GM19023 (cell line): ENCODE results near the gene TESK2.
A peak's percentile ranks its signal among the peaks of the same experiment; 100 is the strongest.
"Not testable (repeated sequence)": the region's sequence is repeated elsewhere in the genome, so short reads cannot be mapped to it uniquely, and the experiment has no call there.

Experiments
- ATAC-seq: cut with Tn5 transposase; IDR thresholded peaks from one replicate; pipeline ENCODE4 v1.9.1; 2021; ENCODE audit warnings: mild to moderate bottlenecking, moderate library complexity; ENCODE audit not compliant: unreplicated experiment

Gene TESK2, protein sequence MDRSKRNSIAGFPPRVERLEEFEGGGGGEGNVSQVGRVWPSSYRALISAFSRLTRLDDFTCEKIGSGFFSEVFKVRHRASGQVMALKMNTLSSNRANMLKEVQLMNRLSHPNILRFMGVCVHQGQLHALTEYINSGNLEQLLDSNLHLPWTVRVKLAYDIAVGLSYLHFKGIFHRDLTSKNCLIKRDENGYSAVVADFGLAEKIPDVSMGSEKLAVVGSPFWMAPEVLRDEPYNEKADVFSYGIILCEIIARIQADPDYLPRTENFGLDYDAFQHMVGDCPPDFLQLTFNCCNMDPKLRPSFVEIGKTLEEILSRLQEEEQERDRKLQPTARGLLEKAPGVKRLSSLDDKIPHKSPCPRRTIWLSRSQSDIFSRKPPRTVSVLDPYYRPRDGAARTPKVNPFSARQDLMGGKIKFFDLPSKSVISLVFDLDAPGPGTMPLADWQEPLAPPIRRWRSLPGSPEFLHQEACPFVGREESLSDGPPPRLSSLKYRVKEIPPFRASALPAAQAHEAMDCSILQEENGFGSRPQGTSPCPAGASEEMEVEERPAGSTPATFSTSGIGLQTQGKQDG

DNA sequence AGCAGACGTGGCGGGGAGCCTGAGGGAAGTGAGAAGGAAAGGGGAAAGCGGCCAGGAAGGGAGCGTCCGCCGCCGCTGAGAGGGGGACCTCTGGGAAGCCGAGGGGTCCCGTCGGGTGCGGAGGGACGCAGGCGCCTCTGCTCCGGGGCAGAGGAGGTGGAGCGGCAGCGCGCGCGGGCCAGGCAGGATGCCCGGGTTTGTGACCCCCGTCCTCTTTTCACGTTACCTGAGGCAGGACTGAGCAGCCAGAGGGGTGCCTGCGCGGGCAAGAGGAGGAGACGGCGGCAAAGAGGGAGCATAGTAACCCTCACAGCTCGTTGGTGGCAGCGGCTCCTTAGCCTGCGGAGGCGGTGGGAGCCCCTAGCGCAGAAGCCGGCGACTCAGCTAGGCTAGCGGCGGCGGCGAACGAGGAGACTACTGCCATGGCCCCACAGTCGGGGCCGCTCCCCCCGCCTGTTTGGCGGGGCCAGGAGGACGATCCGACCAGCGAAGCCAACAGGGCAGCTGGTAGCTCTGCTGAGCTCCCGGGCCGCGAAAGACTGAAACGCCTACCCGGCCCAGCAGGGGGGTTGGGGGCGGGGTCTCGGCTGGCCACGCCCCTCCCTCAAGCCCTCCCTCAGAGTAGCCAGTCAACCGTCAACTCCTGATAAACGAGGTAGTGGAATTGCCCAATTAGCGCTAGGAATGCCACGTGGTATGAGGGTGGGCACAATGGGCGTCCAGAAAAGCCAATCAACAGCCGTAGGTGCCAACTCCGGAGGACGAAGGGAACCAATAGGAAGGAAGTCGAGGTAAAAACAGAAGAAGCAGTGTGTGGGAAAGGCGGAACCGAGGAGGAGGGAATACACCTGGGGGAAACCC, at the start of gene TESK2:
Gene TESK2, minus strand, starts transcription at position 538 of the 861 bp plus-strand sequence. CDS start 33,378 bp downstream, outside the sequence.
- peak; percentile 90 for ATAC-seq

GRCh38 chr1:45536886-45537285, 45.9 kb upstream of the TESK2 start:
- ATAC-seq: no peak

DNA sequence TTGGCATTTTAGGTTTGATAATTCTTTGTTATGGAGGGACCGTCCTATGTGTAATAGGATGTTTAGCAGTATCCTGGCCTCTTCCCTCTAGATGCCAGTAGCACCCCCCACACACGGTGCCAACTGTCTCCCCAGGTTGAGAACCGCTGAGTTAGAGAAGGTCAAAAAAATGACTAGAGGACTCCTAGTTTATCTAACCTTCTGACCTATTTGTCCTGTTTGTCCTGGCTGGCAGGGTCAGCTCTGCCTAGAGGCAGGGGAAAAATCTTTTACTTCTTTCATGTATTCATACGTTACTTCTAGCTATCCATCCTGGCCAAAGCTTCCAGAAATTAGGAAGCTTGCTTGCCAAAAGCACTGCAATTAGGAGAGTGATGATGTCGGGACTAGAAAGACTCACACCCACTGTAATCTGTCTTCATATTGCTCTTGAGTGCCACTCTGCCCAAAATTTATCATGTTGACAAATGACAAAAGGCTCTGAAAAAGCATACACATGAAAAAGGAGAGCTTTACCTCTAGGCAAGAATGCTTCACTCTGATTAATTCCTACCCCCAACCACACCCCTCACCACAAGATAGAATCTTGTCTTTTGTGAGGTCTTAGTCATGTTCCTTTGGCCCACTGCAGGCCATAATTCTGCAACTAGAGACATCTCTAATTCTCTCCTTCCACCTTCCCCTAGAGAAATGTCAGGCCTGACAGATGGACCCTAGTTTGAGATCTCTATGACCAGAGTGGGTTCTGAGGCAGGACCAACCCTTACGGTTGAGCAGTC, 45.2 kb upstream of the TESK2 start:
- ATAC-seq: no peak

DNA sequence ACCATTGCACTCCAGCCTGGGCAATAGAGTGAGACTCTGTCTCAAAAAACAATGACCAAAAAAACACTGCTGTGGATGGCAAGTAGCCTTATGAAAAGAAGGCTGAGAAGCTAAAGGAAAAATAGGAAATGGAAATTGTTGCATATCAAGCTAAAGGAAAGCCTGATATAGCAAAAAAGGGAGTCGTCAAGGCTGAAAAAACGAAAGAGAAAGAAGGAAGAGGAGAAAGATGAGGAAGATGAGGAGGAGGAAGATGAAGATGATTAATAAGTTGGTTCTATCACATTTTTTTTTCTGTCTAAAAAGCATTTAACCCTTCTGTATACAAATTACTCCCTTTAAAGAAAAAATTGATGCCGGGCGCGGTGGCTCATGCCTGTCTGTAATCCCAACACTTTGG, 40.9 kb upstream of the TESK2 start:
- no peak for ATAC-seq

DNA sequence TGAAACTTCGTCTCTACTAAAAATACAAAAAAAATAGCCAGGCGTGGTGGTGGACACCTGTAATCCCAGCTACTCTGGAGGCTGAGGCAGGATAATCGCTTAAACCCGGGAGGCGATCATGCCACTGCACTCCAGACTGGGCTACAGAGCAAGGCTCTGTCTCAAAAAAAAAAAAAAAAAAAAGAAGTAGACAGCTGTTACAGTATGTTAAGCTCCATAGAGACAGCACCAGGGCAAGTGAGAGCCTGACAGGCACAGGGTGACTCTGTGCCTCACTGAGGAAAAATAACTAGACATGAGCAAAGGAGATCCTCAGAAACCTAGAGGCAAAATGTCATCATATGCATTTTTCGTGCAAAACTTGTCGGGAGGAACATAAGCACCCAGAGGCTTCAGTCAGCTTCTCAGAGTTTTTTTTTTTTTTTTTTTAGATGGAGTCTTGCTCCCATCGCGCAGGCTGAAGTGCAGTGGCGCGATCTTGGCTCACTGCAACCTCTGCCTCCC, 39.7 kb upstream of the TESK2 start:
- ATAC-seq: no peak

GRCh38 chr1:45526135-45526644, 35.2 kb upstream of the TESK2 start:
- ATAC-seq: no peak

- ATAC-seq: not testable (repeated sequence)
Observed at GRCh38 chr1:45523975-45524374, 33.0 kb upstream of the TESK2 start.

DNA sequence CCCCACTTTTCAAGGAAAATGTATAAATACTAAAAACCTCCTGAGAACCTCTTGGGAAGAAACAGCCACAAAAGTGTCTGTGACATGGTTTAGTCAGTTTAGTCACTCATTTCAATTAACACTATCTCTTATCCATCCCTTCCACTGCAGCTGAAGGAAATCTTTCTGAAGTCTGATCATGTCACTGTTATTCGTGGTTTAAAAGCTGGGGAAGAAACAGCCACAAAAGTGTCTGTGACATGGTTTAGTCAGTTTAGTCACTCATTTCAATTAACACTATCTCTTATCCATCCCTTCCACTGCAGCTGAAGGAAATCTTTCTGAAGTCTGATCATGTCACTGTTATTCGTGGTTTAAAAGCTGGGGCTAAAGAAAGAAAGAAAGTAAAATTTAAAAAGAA, 32.6 kb upstream of the TESK2 start:
- not testable (repeated sequence) for ATAC-seq

GRCh38 chr1:45522324-45523104, 31.6 kb upstream of the TESK2 start:
- ATAC-seq: peak; percentile 13

DNA sequence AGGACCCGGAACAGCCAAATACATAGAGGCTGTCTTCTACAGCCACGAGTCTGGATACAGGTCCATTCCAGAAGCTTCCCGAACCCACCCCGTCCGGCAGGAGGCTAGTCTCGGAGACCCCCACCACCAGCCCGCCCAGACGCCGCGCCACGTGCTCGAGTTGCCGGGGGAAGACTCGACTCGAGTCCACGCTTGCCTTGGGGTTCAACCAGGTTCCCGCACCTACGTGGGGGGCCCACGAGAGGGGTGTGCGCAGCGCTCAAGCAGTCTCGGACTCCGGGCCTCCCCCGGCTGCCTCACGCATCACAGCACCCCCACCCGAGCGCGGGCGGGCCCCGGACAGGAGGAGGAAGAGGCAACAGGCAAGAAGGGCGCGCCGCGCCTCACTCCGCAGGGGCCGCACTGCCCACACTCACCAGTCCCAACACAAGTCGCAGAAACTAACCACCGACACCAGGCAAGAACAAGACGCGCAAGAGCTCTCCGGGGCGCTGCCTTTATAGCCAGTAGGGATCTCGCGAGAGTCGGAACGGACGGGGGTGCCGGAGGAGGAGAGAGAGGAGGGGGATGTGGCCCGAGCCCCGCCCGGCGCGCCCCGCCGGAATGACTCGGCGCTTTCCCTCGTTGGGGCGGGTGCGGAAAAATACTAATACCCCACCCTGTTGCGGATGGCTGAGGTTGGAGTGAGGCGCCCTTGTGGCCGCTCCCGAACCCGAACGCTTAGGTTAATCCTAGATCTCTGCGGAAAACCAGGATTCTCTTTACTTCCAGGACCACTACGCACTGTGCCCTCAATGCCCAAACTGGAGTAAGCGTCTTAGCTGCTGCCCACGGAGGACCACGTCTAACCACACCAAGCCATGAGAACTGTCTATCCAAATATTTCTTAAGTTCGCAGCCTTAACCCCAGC, 30.7 kb upstream of the TESK2 start, which contains the start of gene PRDX1:
Gene PRDX1, minus strand, starts transcription at position 472 of the 911 bp plus-strand sequence. CDS start 2,841 bp downstream, outside the sequence.
- peak; percentile 74 for ATAC-seq

DNA sequence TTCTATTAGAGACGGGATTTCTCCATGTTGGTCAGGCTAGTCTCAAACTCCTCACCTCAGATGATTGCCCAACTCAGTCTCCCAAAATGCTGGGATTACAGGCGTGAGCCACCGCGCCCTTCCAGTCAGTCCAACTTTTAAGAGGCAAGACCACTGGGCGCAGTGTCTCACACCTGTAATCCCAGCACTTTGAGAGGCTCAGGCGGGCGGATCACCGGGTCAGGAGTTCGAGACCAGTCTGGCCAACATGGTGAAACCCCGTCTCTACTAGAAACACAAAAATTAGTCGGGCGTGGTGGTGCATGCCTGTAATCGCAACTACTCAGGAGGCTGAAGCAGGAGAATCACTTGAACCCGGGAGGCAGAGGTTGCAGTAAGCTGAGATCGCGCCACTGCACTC, 28.8 kb upstream of the TESK2 start:
- ATAC-seq: not testable (repeated sequence)

DNA sequence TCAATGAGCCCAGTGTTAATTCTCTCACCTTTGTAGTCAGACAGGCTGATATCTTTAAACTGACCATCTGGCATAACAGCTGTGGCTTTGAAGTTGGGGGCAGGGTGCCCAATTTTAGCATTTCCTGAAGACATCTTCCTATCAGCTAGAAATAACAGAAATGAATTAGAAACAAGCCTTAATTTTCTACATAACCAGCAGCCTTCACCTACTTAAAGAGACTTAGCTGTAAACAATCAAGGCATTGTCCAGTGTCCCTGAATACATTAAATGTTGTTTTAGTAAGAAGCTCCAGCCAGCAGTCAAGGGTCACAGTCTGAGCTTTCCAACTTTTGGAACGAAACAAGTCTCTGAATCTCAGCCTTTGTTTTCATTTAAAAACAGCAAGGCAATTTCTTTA, 27.9 kb upstream of the TESK2 start:
- no peak for ATAC-seq

DNA sequence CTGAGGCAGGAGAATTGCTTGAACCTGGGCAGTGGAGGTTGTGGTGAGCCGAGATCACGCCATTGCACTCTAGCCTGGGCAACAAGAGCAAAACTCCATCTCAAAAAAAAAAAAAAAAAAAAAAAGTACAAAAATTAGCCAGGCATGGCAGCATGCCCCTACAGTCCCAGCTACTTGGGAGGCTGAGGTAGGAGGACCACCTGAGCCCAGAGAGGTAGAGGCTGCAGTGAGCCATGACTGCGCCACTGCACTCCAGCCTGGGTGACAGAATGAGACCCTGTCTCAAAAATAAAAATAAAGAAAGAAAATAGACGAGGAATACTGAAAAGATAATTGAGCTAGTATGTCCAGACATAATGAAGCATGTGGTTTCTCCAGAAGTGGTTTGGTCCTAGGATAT, 27.4 kb upstream of the TESK2 start:
- ATAC-seq: not testable (repeated sequence)

DNA sequence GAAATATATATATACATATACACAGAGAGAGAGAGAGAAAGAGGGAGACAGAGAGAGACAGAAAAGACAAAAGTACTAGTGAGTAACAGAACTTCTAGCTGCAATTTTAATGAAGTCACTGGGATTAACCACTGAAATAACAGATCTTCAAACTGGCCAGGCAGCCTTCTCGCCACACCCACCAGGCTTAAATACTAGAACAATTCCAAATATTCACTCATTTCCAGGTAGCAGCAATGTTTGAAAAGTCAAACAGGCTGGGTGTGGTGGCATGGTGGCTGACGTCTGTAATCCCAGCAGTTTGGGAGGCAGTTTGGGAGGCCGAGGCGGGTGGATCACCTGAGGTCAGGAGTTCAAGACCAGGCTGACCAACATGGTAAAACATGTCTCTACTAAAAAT, 25.5 kb upstream of the TESK2 start:
- ATAC-seq: no peak

- ATAC-seq: no peak
Observed at GRCh38 chr1:45516036-45516435, 25.1 kb upstream of the TESK2 start.

DNA sequence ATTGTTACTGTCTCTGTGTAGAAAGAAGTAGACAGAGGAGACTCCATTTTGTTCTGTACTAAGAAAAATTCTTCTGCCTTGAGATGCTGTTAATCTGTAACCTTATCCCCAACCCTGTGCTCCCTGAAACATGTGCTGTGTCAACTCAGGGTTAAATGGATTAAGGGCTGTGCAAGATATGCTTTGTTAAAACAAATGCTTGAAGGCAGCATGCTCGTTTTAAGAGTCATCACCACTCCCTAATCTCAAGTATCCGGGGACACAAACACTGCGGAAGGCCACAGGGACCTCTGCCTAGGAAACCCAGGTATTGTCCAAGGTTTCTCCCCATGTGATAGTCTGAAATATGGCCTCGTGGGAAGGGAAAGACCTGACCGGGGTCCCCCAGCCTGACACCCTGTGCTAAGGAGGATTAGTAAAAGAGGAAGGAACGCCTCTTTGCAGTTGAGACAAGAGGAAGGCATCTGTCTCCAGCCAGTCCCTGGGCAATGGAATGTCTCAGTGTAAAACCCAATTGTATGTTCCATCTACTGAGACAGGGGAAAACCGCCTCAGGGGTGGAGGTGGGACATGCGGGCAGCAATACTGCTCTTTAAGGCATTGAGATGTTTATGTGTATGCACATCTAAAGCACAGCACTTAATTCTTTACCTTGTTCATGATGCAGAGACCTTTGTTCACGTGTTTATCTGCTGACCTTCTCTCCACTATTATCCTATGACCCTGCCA, 22.7 kb upstream of the TESK2 start:
- not testable (repeated sequence) for ATAC-seq

- no peak for ATAC-seq
Observed at GRCh38 chr1:45512641-45513054, 21.7 kb upstream of the TESK2 start.
